Inflammatory macrophage (primary cell): Measurements from ENCODE around the gene SUSD1.
A peak's percentile ranks its signal among the peaks of the same experiment; 100 is the strongest.
"Not testable (repeated sequence)": the region's sequence is repeated elsewhere in the genome, so short reads cannot be mapped to it uniquely, and the experiment has no call there.

Source experiments
- DNase-seq, 2 donors: peaks; one replicate each; pipeline ENCODE4 v3.0.0-alpha.2; 2020 to 2022
- total RNA-seq, 18 experiments: gene quantifications; one replicate each; lab custom pipeline; 2026; ENCODE audit warnings: mixed read lengths in 6 of 18, inconsistent platforms in 2 of 18; lab: John Stamatoyannopoulos, UW

SUSD1 gene
- total RNA-seq: 59.7 to 218 (median 91.7) reads per million in 18 experiments

GRCh38 chr9:112174965-112175795, at the start of gene SUSD1:
Gene SUSD1 (minus strand): TSS chr9:112175297. CDS start chr9:112175235, 62 bp downstream.
- peak; percentile 47 to 53 for DNase-seq

GRCh38 chr9:112224401-112225289, 49.5 kb upstream of the SUSD1 start:
- peak; percentile 83 to 88 for DNase-seq

- DNase-seq: no peak
Measured at GRCh38 chr9:112218908-112219307, 43.8 kb upstream of the SUSD1 start.

GRCh38 chr9:112212926-112213325, 37.8 kb upstream of the SUSD1 start:
- no peak for DNase-seq

GRCh38 chr9:112207451-112207850, 32.4 kb upstream of the SUSD1 start:
- DNase-seq: no peak

GRCh38 chr9:112203536-112203935, 28.4 kb upstream of the SUSD1 start:
- DNase-seq: no peak

GRCh38 chr9:112200711-112201110, 25.6 kb upstream of the SUSD1 start:
- no peak for DNase-seq

- no peak for DNase-seq
Measured at GRCh38 chr9:112198646-112199045, 23.5 kb upstream of the SUSD1 start.

- peak; percentile 27 to 44 for DNase-seq
Measured at GRCh38 chr9:112194969-112195431, 19.9 kb upstream of the SUSD1 start.

GRCh38 chr9:112193572-112194288, 18.6 kb upstream of the SUSD1 start:
- peak; percentile 63 to 66 for DNase-seq

GRCh38 chr9:112190320-112190719, 15.2 kb upstream of the SUSD1 start:
- not testable (repeated sequence) for DNase-seq

GRCh38 chr9:112188884-112189283, 13.8 kb upstream of the SUSD1 start:
- no peak for DNase-seq

GRCh38 chr9:112187404-112187803, 12.3 kb upstream of the SUSD1 start:
- DNase-seq: no peak

- DNase-seq: no peak
Measured at GRCh38 chr9:112186695-112187094, 11.6 kb upstream of the SUSD1 start.

GRCh38 chr9:112184946-112185345, 9.8 kb upstream of the SUSD1 start:
- no peak for DNase-seq

GRCh38 chr9:112184221-112184620, 9.1 kb upstream of the SUSD1 start:
- no peak for DNase-seq

- no peak for DNase-seq
Measured at GRCh38 chr9:112180387-112180881, 5.3 kb upstream of the SUSD1 start.

- no peak for DNase-seq
Measured at GRCh38 chr9:112179816-112180215, 4.7 kb upstream of the SUSD1 start.

- DNase-seq: no peak
Measured at GRCh38 chr9:112176524-112176923, 1.4 kb upstream of the SUSD1 start.

- no peak for DNase-seq
Measured at GRCh38 chr9:112175796-112176315, 759 bp upstream of the SUSD1 start.

- DNase-seq: peak; percentile 78 to 82
Measured at GRCh38 chr9:112174222-112174964, 704 bp downstream of the SUSD1 start.
